COR-L47 (cell line): ENCODE measurements around the gene ZNF624.

Source experiments
- DNase-seq: peaks from one replicate; lab custom pipeline; 2025; lab: John Stamatoyannopoulos, UW

Gene ZNF624

GRCh38 chr17:16593356-16594102 is 60.1 kb downstream of the ZNF624 start:
- no peak for DNase-seq

- peak; percentile 67 for DNase-seq
These were observed 64.3 kb downstream of the ZNF624 start for GRCh38 chr17:16589097-16589969.

GRCh38 chr17:16585796-16586195 is 67.9 kb downstream of the ZNF624 start:
- no peak for DNase-seq

- peak; percentile 81 for DNase-seq
These were observed 69.2 kb downstream of the ZNF624 start for GRCh38 chr17:16584273-16584995.

- DNase-seq: no peak
These were observed 69.9 kb downstream of the ZNF624 start for GRCh38 chr17:16583781-16584180.

GRCh38 chr17:16573466-16573865 is 80.2 kb downstream of the ZNF624 start:
- DNase-seq: no peak
